Cardiac fibroblast (primary cell): ENCODE data around the gene AK3.
A peak's percentile ranks its signal among the peaks of the same experiment; 100 is the strongest.
"Not testable (repeated sequence)": the region's sequence is repeated elsewhere in the genome, so short reads cannot be mapped to it uniquely, and the experiment has no call there.

Experiments
- DNase-seq, 2 donors: peaks; one replicate each; pipeline versions ENCODE4 v3.0.0 to v3.0.0-alpha.2; 2010; ENCODE audit warnings: low read depth in 2 of 2
- H3K4me3 ChIP-seq, 2 donors: replicated peaks in 1 of 2; 1 replicate in 1 of 2; 2 replicates in 1 of 2; pipeline ENCODE4 v1.5.1; 2011; ENCODE audit warnings: low read depth in 2 of 2, low read length in 2 of 2, mild to moderate bottlenecking in 2 of 2, moderate library complexity in 1 of 2
- CTCF ChIP-seq: IDR thresholded peaks from one replicate; pipeline ENCODE4 v1.5.1; 2011; ENCODE audit warnings: low read depth, mild to moderate bottlenecking, low read length, inconsistent platforms

The AK3 gene

DNA sequence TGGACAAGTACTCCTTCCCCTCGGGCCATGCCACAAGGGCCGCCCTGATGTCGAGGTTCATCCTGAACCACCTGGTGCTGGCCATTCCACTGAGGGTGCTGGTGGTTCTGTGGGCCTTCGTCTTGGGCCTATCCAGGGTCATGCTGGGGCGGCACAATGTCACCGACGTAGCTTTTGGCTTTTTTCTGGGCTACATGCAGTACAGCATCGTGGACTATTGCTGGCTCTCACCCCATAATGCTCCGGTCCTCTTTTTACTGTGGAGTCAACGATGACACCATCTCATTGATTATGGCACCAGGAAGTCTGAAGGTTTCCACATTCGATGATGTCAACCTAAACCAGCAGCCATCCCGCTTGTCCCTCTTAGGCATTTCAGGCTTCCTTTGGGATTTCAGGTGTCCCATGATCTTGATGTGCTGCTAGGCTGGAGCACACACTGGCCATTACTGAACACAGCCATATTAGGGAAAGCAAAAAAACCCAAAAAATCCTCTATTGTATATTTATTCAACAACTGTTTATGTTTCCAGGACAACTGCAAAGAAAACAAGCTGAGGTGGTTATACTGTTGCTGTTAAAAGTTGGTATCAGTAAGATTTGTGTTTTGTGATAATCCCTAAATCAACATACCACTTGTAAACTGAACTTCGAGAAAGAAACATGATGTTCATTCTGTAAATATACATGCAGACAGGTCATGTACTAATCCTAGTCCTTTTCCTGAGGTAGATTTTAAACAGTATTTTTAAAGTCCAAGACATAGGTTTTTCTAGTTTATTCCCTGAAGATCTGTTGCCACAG is 77.8 kb downstream of the AK3 start:
- no peak for DNase-seq
- no peak for TF ChIP-seq CTCF
- H3K4me3 ChIP-seq = peak overlapping the region; percentile 65 to 84

DNA sequence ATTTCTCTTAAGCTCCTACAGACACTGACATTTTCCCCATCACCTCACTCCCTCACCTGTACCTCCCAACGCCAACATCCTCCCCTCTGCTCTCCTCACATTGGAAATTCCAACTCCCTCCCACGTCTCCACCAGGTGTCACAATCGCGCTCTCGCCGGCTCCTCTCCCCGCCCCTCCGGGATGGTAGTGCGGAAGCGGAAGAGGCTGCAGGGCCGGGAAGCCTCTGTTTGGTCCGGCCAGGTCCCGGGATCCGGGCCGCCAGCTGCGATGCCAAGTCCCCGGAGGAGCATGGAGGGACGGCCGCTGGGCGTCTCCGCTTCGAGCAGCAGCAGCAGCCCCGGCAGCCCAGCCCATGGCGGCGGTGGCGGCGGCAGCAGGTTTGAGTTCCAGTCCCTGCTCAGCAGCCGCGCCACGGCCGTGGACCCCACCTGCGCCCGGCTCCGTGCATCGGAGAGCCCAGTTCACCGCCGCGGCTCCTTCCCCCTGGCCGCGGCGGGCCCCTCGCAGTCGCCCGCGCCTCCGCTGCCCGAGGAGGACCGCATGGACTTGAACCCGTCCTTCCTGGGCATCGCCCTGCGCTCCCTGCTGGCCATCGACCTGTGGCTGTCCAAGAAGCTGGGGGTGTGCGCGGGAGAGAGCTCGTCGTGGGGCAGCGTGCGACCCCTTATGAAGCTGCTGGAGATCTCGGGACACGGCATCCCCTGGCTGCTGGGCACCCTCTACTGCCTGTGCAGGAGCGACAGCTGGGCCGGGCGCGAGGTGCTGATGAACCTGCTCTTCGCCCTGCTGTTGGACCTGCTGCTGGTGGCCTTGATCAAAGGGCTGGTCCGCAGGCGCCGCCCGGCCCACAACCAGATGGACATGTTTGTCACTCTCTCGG is 78.7 kb downstream of the AK3 start, which contains the start of gene PLPP6:
Gene PLPP6, plus strand, starts transcription at position 187 of the 881 bp plus-strand sequence. Its CDS starts 82 bp downstream, at position 269.
- peak; percentile 82 to 87 for DNase-seq
- peak; percentile 38 for TF ChIP-seq CTCF
- H3K4me3 ChIP-seq = peak within 1 kb of the TSS; percentile 65 to 84

GRCh38 chr9:4661611-4662010 is 79.4 kb downstream of the AK3 start:
- TF ChIP-seq CTCF = no peak
- H3K4me3 ChIP-seq = peak overlapping the region; percentile 65 to 84
- peak in 1 of 2 donors; percentile 17 for DNase-seq

GRCh38 chr9:4661165-4661564 is 79.8 kb downstream of the AK3 start:
- peak in 1 of 2 donors; percentile 34 for DNase-seq
- H3K4me3 ChIP-seq = no peak overlapping the region

GRCh38 chr9:4660665-4661064 is 80.3 kb downstream of the AK3 start:
- not testable (repeated sequence) for DNase-seq, H3K4me3 ChIP-seq

More at GRCh38 chr9:4661165-4661564, 79.8 kb downstream of the AK3 start:
- TF ChIP-seq CTCF = no peak
